HEK293T (cell line): Measurements from ENCODE around the gene DHRS7C.

ENCODE experiments used
- BHLHE40 ChIP-seq: fragments of 450-650 bp; IDR thresholded peaks from 2 replicates; pipeline ENCODE4 v1.6.1; 2016; ENCODE audit warnings: mild to moderate bottlenecking, moderate library complexity, borderline replicate concordance
- FOXK2 ChIP-seq: fragments of 450-650 bp; IDR thresholded peaks from 2 replicates; pipeline ENCODE4 v1.6.1; 2016; ENCODE audit warnings: mild to moderate bottlenecking
- FOXM1 ChIP-seq: fragments of 450-650 bp; IDR thresholded peaks from 2 replicates; pipeline ENCODE4 v1.6.1; 2017; ENCODE audit warnings: mild to moderate bottlenecking, borderline replicate concordance
- HDGF ChIP-seq: fragments of 450-650 bp; IDR thresholded peaks from 2 replicates; pipeline ENCODE4 v1.6.1; 2017; ENCODE audit warnings: antibody characterized with exemption, borderline replicate concordance
- L3MBTL2 ChIP-seq: fragments of 450-650 bp; conservative IDR thresholded peaks from 2 replicates; pipeline ENCODE4 v1.6.1; 2016; ENCODE audit warnings: mild to moderate bottlenecking
- LEF1 ChIP-seq: fragments of 450-650 bp; IDR thresholded peaks from 2 replicates; pipeline ENCODE4 v1.6.1; 2017; ENCODE audit warnings: mild to moderate bottlenecking, borderline replicate concordance
- SP1 ChIP-seq: fragments of 450-650 bp; IDR thresholded peaks from 2 replicates; pipeline ENCODE4 v1.6.1; 2017
- SUZ12 ChIP-seq: fragments of 450-650 bp; IDR thresholded peaks from 2 replicates; pipeline ENCODE4 v1.6.1; 2016; ENCODE audit warnings: mild to moderate bottlenecking

GRCh38 chr17:9728564-9728963 is 62.8 kb downstream of the DHRS7C start:
- no peak for TF ChIP-seq FOXM1
- TF ChIP-seq BHLHE40: no peak
- no peak for TF ChIP-seq HDGF
- TF ChIP-seq SUZ12: no peak
- no peak for TF ChIP-seq L3MBTL2
- no peak for TF ChIP-seq SP1
- no peak for TF ChIP-seq LEF1
- no peak for TF ChIP-seq FOXK2
